Measurements from ENCODE around the gene NGEF.

DNA sequence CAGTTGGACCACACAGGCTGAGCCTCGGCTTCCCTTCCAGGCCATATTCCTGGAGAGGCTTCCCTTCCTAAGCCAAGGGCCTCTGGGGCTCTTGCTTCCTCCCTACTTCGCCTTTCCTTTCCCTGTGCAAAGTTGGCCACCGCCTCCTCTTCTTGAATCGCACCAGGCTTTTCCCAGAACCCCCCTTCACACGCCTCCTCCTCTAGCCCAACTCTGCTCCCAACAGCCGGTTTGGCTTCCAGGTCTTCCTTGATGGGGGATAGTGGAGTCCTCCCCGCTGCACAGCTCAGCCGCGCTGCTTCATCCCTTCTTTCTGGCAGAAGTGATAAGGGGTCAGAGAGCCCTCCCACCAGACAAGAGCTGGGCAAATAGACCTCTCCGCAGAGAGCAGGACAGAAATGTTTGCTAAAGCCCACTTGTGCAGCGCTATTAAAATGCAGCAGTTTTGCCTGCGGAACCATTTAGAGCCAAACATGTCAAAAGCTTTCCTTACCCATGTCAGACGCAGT is 86.6 kb downstream of the NGEF start:
- no peak for TF ChIP-seq FOXJ3 (CRISPR knock-in tag; IDR thresholded peaks at IDR 0.05; ENCODE audit: borderline replicate concordance)
- TF ChIP-seq, protein P1, sequence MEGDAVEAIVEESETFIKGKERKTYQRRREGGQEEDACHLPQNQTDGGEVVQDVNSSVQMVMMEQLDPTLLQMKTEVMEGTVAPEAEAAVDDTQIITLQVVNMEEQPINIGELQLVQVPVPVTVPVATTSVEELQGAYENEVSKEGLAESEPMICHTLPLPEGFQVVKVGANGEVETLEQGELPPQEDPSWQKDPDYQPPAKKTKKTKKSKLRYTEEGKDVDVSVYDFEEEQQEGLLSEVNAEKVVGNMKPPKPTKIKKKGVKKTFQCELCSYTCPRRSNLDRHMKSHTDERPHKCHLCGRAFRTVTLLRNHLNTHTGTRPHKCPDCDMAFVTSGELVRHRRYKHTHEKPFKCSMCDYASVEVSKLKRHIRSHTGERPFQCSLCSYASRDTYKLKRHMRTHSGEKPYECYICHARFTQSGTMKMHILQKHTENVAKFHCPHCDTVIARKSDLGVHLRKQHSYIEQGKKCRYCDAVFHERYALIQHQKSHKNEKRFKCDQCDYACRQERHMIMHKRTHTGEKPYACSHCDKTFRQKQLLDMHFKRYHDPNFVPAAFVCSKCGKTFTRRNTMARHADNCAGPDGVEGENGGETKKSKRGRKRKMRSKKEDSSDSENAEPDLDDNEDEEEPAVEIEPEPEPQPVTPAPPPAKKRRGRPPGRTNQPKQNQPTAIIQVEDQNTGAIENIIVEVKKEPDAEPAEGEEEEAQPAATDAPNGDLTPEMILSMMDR (IDR thresholded peaks at IDR 0.05) = no peak
- TF ChIP-seq TCF7 (CRISPR knock-in tag; IDR thresholded peaks at IDR 0.05; ENCODE audit: low read depth) = no peak
- no peak for TF ChIP-seq ESRRA (CRISPR knock-in tag; IDR thresholded peaks at IDR 0.05; ENCODE audit: borderline replicate concordance)
- TF ChIP-seq, protein P2, sequence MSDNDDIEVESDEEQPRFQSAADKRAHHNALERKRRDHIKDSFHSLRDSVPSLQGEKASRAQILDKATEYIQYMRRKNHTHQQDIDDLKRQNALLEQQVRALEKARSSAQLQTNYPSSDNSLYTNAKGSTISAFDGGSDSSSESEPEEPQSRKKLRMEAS (CRISPR knock-in tag; IDR thresholded peaks at IDR 0.05) = no peak
- TF ChIP-seq CREB1 (CRISPR knock-in tag; IDR thresholded peaks at IDR 0.05) = no peak
- no peak for TF ChIP-seq RELA (CRISPR knock-in tag; IDR thresholded peaks at IDR 0.05; ENCODE audit: borderline replicate concordance)
- TF ChIP-seq TEAD1 (CRISPR knock-in tag; IDR thresholded peaks at IDR 0.05) = no peak
- TF ChIP-seq FOXP1 (CRISPR knock-in tag; IDR thresholded peaks at IDR 0.05; ENCODE audit: borderline replicate concordance) = no peak
